Ishikawa (cell line): Measurements from ENCODE around the gene GPR39.

Experiments used
- CEBPB ChIP-seq: IDR thresholded peaks from 2 replicates; pipeline ENCODE4 v1.6.1; 2012
- EP300 ChIP-seq: IDR thresholded peaks from 2 replicates; pipeline ENCODE4 v1.6.1; 2012; ENCODE audit warnings: borderline replicate concordance
- FOXM1 ChIP-seq: IDR thresholded peaks from 2 replicates; pipeline ENCODE4 v1.6.1; 2012; ENCODE audit warnings: low read depth, borderline replicate concordance
- RAD21 ChIP-seq: IDR thresholded peaks from 2 replicates; pipeline ENCODE4 v1.6.1; 2012; ENCODE audit warnings: low read depth
- TCF12 ChIP-seq: IDR thresholded peaks from 2 replicates; pipeline ENCODE4 v1.6.1; 2012; ENCODE audit warnings: low read depth
- TEAD4 ChIP-seq: IDR thresholded peaks from 2 replicates; pipeline ENCODE4 v1.6.1; 2012
- YY1 ChIP-seq: IDR thresholded peaks from 2 replicates; pipeline ENCODE4 v1.6.1; 2012; ENCODE audit warnings: low read depth
- TF ChIP-seq, protein P1 (sequence below): IDR thresholded peaks from 2 replicates; pipeline ENCODE4 v1.6.1; 2012; ENCODE audit warnings: low read depth, mild to moderate bottlenecking
- TF ChIP-seq, protein P2 (sequence below): IDR thresholded peaks from 2 replicates; pipeline ENCODE4 v1.6.1; 2012
- TF ChIP-seq, protein P3 (sequence below): IDR thresholded peaks from 2 replicates; pipeline ENCODE4 v1.6.1; 2012

DNA sequence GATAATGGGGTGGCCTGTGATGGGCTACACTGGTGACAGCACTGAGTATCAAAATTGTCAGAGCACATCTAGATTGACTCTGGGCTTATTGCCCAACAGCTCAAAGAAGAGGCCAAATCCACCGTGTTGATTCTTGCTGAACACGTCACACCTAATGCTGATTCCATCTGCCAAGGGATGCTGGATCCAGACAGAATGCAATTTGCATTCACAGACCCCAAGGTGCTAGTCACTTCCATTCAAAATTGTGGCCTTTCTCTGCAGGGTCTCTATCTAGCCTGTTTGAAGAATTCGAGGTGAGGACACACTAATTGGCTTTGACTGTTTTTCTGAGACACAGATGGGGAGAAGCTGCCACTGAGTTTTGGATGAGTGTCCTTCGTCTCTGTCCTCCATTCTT, 13.5 kb upstream of the GPR39 start:
- TF ChIP-seq, protein P1, sequence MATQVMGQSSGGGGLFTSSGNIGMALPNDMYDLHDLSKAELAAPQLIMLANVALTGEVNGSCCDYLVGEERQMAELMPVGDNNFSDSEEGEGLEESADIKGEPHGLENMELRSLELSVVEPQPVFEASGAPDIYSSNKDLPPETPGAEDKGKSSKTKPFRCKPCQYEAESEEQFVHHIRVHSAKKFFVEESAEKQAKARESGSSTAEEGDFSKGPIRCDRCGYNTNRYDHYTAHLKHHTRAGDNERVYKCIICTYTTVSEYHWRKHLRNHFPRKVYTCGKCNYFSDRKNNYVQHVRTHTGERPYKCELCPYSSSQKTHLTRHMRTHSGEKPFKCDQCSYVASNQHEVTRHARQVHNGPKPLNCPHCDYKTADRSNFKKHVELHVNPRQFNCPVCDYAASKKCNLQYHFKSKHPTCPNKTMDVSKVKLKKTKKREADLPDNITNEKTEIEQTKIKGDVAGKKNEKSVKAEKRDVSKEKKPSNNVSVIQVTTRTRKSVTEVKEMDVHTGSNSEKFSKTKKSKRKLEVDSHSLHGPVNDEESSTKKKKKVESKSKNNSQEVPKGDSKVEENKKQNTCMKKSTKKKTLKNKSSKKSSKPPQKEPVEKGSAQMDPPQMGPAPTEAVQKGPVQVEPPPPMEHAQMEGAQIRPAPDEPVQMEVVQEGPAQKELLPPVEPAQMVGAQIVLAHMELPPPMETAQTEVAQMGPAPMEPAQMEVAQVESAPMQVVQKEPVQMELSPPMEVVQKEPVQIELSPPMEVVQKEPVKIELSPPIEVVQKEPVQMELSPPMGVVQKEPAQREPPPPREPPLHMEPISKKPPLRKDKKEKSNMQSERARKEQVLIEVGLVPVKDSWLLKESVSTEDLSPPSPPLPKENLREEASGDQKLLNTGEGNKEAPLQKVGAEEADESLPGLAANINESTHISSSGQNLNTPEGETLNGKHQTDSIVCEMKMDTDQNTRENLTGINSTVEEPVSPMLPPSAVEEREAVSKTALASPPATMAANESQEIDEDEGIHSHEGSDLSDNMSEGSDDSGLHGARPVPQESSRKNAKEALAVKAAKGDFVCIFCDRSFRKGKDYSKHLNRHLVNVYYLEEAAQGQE: no peak
- TF ChIP-seq RAD21 (no peak), TEAD4 (no peak), FOXM1 (no peak), TCF12 (no peak), YY1 (no peak), EP300 (no peak), CEBPB (no peak)
- TF ChIP-seq, protein P2, sequence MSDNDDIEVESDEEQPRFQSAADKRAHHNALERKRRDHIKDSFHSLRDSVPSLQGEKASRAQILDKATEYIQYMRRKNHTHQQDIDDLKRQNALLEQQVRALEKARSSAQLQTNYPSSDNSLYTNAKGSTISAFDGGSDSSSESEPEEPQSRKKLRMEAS: no peak
- TF ChIP-seq, protein P3, sequence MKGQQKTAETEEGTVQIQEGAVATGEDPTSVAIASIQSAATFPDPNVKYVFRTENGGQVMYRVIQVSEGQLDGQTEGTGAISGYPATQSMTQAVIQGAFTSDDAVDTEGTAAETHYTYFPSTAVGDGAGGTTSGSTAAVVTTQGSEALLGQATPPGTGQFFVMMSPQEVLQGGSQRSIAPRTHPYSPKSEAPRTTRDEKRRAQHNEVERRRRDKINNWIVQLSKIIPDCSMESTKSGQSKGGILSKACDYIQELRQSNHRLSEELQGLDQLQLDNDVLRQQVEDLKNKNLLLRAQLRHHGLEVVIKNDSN: no peak
